CD4-positive, alpha-beta T cell treated with Interleukin-15 for 4 hours (primary cell): Measurements from ENCODE around the gene MLNR.
A peak's percentile ranks its signal among the peaks of the same experiment; 100 is the strongest.

Experiments used
- DNase-seq: peaks from one replicate; pipeline ENCODE4 v3.0.0-alpha.2; 2020; ENCODE audit warnings: low spot score

Gene MLNR

GRCh38 chr13:49220036-49220855 lies at the start of gene MLNR:
Gene MLNR, plus strand, starts transcription at chr13:49220338. Its CDS starts 0 bp downstream, at chr13:49220338.
- DNase-seq: peak; percentile 7

GRCh38 chr13:49171359-49171758 lies 48.8 kb upstream of the MLNR start:
- no peak for DNase-seq

GRCh38 chr13:49183672-49184325 lies 36.3 kb upstream of the MLNR start:
- no peak for DNase-seq

GRCh38 chr13:49184621-49185020 lies 35.5 kb upstream of the MLNR start:
- no peak for DNase-seq

GRCh38 chr13:49185264-49185663 lies 34.9 kb upstream of the MLNR start:
- DNase-seq: no peak

- no peak for DNase-seq
Observed at GRCh38 chr13:49190901-49191300, 29.2 kb upstream of the MLNR start.

GRCh38 chr13:49206641-49207040 lies 13.5 kb upstream of the MLNR start:
- no peak for DNase-seq

- DNase-seq: no peak
Observed at GRCh38 chr13:49208619-49209018, 11.5 kb upstream of the MLNR start.

GRCh38 chr13:49210114-49210513 lies 10.0 kb upstream of the MLNR start:
- DNase-seq: no peak

GRCh38 chr13:49210669-49211068 lies 9.5 kb upstream of the MLNR start:
- no peak for DNase-seq

GRCh38 chr13:49213539-49213938 lies 6.6 kb upstream of the MLNR start:
- DNase-seq: no peak

- no peak for DNase-seq
Observed at GRCh38 chr13:49213997-49214916, 5.9 kb upstream of the MLNR start.

- DNase-seq: peak; percentile 36
Observed at GRCh38 chr13:49214917-49215376, 5.2 kb upstream of the MLNR start.

GRCh38 chr13:49216334-49216733 lies 3.8 kb upstream of the MLNR start:
- DNase-seq: no peak

- DNase-seq: no peak
Observed at GRCh38 chr13:49217962-49218492, 2.1 kb upstream of the MLNR start.

GRCh38 chr13:49218493-49219051 lies 1.6 kb upstream of the MLNR start:
- no peak for DNase-seq

GRCh38 chr13:49219647-49220035 lies 497 bp upstream of the MLNR start:
- no peak for DNase-seq

- DNase-seq: no peak
Observed at GRCh38 chr13:49220856-49221589, 885 bp downstream of the MLNR start.

- no peak for DNase-seq
Observed at GRCh38 chr13:49221590-49221965, 1.4 kb downstream of the MLNR start.

- no peak for DNase-seq
Observed at GRCh38 chr13:49225223-49226042, 5.3 kb downstream of the MLNR start.
